Measurements from ENCODE around the gene MSMP.

DNA sequence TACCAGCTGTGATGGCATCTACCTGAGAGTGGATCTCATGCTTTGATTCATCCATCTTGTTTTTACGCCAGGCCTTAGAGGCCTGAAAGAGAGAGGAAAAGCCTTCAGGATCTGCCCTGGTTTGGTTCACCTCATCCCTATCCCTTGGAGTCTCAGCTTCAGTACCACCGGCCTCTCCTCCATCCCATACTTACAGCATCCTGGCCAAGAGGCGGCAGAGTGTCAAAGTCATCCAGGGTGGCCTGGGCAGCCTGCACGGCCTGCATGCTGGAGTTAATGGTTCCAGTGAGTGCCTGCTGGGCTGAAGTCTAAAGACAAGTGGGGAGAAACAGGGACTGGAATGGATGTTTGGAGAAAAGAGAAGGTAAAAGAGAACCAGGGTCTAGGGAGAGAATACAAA lies 34.5 kb downstream of the MSMP start:
- TF ChIP-seq POLR2AphosphoS5 (IDR thresholded peaks at IDR 0.05; ENCODE audit: borderline replicate concordance, low read depth, low read length) = no peak
- TF ChIP-seq EZH2 (IDR thresholded peaks at IDR 0.05) = no peak
- TF ChIP-seq FOXP2 (optimal IDR thresholded peaks at IDR 0.05; ENCODE audit: control extremely low read depth, extremely low read length, insufficient read depth) = no peak

All from SK-N-MC (cell line).